DMS153 (cell line): ENCODE measurements around the gene TMCO6.
"Not testable (repeated sequence)": the region's sequence is repeated elsewhere in the genome, so short reads cannot be mapped to it uniquely, and the experiment has no call there.

ENCODE experiments used
- DNase-seq: peaks from one replicate; lab custom pipeline; 2025; lab: John Stamatoyannopoulos, UW

The TMCO6 gene

DNA sequence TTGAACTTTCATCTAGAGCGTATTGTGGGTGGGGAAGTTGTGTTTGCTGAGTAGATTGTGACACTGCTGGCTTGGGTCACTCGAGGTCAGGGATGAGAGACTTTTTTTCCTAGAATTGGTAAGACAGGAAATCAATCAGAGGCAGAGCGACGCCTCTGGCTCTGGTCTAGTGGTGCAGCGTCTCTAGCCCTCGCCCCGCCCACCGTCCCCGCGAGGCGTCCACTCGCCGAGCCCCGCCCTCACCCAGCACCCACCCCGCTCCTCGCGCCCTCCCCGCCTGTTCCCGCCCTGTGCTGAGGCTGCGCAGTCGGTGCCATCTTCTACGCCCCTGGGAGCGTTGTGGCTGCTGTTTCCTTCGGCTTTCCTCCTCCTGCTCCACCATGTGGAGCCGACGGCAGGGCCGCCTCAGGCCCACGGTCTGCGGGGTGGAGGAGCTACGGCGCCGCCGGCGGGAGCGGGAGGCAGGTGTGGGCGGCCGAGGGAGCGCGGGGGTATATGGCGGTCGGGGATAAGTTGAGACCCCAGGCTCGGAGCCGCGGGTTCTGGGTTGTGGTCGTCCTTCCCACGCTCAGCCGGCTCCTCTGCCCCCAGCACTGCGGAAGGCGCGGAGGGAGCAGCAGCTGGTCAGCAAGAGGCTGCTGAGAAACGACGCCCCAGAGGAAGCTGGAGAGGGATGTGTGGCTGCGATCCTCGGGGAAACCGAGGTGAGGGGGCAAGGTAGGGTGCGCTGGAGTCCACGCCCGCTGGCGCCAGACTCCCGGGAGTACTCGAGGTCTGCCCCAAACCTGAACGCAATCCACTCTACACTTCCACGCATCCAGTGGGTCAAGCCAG lies at the start of gene TMCO6:
Gene TMCO6, plus strand, starts transcription at position 304 of the 834 bp plus-strand sequence. Its CDS starts 77 bp downstream, at position 381.
- DNase-seq, result peak; percentile 73

DNA sequence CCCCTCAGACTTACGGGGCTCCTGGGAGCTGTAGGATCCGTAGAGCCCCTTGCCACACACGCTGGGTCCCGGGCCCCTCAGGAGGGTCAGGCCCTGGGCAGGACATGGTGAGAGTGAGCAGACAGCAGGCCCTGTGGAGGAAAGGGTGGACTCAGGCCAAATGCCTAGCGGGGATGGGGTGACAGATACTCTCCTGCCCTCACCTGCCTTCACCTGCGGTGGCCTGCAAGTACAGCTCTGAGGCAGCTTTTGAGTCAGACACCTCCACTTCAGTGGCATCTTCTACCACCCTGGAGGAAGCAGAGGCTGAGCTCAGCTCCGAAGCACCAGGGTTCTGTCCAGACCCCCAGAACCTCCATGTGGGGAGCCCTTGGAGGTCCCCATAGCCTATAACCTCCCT lies 48.4 kb upstream of the TMCO6 start:
- no peak for DNase-seq

DNA sequence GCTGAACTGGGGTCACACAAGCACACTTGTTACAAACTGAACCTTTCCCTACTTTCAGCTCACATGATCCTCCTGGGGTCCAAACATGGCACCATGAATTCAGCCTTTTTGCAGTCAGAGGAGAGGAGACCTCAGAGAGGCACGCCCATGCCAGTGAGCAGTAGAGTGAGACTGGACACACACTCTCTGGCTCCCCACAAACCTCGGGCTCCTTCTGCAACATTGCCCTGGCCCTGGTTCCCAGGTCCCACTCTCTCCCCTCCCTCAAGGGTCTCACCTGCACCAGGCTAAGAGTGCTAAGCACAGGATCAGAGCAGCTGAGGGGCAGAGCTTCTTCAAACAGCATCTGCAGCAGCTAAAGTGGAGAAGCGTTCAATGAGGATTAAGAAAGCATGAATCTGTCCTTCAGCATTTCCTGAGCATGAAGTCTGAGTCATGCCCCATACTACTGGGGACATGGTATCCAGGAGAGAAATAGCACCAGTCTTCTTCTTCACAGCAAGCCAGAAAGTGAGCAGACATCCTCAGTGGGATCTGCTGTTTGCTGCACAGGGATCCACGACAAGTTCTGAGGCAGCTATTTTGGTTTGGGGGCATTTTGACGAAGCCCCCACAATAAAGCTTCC lies 47.4 kb upstream of the TMCO6 start:
- DNase-seq, result no peak

DNA sequence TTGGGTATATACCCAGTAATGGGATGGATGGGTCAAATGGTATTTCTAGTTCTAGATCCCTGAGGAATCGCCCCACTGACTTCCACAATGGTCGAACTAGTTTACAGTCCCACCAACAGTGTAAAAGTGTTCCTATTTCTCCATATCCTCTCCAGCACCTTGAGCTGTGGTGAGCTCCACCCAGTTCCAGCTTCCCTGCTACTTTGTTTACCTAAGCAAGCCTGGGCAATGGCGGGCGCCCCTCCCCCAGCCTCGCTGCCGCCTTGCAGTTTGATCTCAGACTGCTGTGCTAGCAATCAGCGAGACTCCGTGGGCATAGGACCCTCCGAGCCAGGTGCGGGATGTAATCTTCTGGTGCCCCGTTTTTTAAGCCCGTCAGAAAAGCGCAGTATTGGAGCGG lies 46.2 kb upstream of the TMCO6 start:
- DNase-seq, result not testable (repeated sequence)

DNA sequence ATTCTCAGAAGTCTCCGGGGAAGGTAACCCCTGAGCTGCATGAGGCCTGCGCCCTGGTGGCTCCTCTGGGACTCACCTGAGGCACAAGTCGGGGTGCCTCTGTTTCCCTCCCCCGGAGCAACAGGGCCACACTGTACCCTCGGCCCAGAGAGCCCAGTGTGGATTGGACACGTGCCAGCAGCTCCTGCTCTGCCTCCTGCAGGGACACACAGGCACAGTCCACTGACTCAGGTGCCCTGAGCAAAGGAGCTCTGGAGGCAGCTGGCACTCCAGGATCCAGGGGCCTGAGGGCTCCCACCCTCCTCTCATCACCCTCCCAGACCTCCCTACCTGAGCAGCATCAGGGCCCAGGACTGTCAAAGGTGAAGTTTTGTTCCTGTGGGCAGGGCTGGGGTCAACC lies 45.1 kb upstream of the TMCO6 start:
- DNase-seq, result no peak

DNA sequence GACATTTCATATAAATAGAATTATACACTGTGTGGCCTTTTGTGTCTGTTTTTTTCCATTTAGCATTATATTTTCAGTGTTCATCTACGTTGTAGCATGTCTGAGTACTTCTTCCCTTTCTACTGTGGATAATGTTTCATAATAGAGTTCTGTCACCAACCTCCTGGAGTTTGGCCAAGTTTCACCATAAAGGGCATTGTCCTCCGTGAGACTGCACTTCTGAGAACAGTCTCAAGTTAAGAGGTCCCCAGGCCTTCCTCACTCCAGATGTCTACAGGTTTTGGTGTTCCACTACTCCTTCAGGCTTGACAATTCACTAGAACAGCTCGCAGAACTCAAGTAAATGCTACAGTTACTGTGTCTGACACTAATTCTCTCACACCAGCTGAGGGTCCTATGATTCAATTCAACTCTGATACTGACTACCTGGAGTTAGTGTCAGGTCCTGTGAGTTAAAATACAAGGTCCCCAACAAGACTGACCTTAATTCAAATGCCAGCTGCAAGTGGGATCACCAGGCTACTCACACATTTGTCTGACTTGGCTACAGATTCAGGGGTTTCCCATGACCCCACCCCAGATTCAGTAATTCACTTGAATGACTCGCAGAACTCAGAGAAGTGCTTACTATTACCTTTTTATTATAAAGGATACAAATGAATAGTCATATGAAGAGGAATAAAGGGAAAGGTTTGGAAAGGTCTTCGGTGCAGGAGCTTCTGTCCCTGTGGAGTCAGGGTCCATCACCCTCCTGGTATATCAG lies 43.5 kb upstream of the TMCO6 start:
- no peak for DNase-seq

DNA sequence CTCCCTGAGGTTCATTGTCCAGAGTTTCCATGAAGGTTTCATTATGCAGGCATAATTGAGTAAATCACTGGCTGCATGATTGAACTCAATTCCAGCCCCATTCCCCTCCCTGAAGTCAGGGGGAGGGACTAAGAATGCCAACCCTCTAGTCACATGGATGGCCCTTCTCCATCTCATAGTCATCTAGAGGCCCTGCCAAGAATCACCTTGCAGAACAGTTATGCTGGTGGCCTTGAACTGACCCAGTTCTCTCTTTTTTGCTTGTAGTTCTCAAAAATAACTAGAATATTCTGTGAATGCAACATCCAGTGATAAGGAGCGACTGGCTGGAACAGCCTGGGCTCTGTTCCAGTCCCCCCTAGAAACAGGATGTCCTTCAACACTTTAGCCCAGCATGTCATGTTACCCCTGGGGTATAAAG lies 42.9 kb upstream of the TMCO6 start:
- no peak for DNase-seq

DNA sequence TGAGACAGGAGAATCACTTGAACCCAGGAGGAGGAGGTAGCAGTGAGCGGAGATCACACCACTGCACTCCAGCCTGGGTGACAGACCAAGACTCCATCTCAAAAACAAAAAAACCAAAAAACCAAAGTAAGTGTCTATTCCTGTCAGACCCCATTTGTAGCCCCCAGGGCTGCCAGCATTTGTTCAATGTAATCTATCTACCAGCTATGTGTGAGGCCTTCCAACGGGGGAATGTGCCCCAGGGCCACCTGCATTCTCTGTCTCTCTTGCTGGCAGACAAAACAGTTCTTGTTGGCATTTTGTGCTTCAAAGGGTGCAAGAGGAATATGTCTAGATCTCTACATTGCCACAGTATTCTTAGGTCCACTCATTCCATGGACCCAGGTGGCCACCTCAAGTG lies 40.4 kb upstream of the TMCO6 start:
- no peak for DNase-seq

DNA sequence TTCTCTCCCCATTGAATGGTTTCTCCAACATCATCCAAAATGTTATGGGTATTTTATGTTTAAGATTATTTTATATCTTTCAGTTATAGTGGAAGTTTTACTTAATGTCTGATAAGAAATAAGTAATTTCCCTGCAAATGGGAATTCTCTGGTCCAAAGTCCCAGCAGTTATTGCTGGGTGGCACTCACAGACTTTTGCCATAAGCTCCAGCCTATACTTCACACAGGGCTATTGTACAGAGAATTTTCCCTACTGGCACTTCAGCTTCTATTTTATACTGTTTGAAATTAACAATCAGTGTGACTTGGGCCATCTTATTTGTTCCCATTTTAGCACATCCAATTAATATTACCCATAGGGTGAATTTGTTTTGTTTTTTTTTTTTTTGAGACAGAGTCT lies 39.2 kb upstream of the TMCO6 start:
- no peak for DNase-seq

DNA sequence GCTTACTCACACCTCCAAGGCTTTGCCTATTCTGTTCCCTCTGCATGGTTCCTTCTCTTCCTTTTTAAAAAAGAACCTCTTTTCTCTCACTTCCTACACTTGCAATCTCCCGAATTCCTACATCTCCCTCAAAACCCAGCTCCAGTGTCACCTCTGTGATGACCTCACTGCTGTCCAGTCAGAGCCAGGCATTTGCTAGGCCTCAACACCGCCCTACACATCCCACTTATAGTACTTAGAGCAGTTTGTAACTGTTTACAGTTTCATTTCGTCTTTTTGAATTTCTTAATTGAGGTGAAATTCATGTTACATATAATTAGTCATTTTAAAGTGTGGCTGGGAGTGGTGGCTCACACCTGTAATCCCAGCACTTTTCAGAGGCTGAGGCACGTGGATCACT lies 37.1 kb upstream of the TMCO6 start:
- DNase-seq, result no peak

DNA sequence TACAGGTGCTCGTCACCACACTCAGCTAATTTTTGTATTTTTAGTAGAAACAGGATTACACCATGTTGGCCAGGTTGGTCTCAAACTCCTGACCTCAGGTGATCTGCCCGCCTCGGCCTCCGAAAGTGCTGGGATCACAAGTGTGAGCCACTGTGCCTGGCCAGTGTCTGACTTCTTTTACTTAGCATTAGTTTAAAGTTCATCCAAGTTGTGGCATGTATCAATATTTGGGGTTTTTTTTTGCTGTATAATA lies 35.9 kb upstream of the TMCO6 start:
- DNase-seq, result not testable (repeated sequence)

DNA sequence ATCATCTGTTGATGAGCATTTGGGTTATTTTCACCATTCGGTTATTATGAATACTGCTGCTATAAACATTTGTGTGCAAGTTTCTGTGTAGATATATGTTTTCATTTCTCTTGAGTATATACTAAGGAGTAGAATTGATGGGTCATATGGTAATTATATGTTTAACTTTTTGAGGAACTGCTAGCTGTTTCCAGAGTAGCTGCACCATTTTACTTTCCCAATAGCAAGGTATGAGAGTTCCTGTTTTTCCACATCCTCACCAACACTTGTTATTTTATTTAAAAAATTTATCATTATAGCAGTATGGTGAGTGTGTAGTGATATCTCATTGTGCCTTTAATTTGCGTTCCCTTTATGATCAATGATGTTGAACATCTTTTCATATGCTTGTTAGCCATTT lies 35.5 kb upstream of the TMCO6 start:
- no peak for DNase-seq

DNA sequence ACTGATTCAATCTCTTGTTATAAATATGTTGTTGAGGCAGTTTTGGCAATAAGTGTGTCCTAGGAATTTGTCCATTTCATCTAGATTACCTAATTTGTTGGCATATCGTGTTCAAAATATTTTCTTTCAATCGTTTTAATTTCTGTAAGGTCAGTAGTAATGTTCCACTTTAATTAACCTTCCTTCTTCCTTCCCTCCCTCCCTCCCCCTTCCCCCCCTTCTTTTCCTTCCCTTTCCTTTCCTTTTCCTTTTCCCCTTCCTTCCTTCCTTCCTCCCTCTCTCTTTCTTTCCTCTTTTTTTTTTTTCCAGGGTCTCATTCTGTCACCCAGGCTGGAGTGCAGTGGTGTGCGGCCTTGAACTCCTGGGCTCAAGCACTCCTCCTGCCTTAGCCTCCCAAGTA lies 33.4 kb upstream of the TMCO6 start:
- no peak for DNase-seq

DNA sequence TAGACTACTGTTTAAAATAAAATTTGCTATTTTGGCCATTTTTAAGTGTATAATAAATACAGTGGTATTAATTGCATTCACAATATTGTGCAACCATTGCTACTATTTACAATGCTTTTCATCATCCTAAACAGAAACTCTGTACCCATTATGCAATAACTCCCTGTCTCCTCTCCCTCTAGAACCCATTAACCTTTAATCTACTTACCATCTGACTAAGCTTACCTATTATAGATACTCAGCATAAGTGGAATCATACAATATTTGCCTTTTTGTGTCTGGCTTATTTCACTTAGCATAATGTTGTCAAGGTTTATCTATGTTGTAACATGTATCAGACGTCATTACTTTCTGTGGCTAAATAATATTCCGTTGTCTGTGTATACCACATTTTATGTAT lies 32.2 kb upstream of the TMCO6 start:
- no peak for DNase-seq

DNA sequence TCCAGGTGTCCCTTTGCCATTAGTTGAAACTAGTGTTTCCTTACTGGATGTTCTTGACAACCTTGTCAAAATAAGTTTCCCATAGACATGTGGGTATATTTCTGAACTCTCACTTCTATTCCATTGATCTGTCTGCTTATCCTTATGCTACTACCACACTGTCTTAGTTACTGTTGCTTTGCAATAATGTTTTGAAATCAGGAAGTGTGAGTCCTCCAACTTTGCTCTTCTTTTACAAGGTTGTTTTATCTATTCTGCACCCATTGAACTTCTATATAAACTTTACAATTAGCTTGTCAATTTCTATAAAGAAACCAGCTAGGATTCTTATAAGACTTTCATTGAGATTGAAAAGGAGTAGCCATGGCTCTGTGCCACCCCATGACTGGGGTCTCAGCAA lies 30.5 kb upstream of the TMCO6 start:
- no peak for DNase-seq

DNA sequence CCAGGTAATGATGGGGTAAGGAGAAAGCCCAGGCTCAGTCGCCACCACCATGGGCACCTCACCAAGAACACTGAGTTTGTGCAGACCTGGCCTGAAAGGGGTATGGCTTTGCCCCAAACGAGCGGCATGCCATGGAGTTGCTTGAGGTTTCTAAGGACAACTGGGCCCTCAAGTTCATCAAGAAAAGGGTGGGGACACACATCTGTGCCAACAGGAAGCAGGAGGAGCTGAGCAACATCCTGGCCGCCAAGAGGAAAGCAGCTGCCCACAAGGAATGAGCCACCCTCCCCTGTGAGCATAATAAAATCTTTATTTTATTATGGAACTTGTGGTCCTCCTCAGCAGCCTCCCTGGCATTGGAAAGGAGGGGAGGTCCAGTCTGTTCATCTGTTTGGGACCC lies 30.1 kb upstream of the TMCO6 start:
- DNase-seq, result no peak

DNA sequence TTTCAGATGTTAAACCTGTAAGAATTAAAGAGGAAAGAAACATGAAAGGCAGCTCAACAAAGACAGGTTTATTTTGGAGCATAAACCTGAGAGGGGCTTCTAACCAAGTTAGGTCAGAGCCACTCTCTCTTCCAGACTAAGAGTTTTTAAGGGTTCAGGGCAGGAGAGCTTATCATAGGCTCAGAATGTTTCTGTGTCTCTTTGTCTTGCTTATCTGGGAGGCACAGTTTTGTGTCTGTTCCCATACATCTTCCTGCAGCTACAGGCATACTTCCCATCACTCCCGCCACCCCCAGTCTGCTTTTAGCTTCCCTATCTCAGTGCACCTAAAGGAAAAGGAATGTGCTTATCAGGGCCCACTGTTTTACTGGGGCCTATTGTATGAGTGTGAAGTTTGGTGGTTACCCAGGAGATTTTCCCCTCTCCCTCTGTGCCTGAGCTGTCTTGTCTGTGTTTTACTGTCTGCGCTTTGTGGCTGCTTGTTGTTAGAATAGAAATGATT lies 28.2 kb upstream of the TMCO6 start:
- DNase-seq, result no peak

DNA sequence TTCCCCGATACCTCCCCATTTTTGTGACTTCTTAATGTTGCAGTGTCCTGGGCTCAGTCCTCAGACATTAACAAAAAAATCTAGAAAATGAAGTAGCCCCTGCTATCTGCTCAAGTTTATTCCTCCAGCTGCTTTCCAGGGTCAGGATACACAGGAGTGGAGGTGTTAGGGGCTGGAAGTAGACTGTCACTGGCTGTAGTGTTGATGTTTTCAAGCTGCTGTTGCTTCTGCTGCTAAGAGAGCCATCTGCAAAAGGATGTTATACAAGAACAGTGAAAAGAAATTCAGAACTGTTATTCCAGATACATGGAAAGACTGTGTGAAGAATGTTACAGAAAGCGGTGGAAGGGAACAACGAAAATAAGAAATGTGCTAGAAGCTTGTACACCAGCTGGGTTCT lies 16.9 kb upstream of the TMCO6 start:
- no peak for DNase-seq

DNA sequence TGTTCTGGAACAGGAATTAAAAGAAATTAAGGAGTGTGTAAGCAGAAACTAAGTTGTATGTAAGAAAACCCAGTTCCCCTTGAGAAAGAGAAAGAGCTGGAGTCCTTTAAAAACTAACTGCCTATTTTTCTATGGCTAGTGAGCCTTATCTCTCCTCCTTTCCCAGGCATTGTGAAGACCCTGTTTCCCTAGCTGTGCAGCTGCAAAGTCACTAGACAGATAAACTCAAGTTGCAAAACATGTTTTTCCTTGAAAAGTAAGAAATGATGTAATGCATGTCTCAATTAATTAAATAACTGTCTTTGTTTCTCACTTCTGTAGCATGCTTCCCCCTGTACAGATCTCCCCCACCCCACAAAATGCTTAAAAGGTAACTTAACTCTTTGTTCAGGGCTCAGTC lies 16.2 kb upstream of the TMCO6 start:
- DNase-seq, result not testable (repeated sequence)

DNA sequence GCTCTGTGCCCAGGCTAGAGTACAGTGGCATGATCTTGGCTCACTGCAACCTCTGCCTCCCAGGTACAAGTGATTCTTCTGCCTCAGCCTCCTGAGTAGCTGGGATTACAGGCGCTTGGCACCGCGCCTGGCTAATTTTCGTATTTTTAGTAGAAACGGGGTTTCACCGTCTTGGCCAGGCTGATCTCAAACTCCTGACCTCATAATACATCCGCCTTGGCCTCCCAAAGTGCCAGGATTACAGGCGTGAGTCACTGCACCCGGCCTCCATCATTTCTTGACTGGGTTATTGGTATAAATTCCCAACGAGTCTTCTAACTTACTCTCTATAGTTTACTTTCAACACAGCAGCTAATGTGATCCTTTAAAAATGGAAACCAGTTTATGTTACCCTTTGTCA lies 14.4 kb upstream of the TMCO6 start:
- not testable (repeated sequence) for DNase-seq

DNA sequence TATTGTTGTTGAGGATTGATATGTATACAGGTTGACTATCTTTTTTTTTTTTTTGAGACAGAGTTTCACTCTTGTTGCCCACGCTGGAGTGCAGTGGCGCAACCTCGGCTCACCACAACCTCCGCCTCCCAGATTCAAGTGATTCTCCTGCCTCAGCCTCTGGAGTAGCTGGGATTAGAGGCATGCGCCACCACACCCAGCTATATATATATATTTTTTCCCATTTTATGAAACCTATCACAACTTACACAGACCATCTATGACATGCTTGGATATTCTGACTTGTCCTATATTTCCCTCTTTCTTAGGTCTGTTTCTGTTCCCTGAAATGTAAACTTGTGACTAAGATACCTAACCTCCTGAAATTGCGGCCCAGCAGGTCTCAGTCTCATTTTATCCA lies 11.3 kb upstream of the TMCO6 start:
- DNase-seq, result no peak

DNA sequence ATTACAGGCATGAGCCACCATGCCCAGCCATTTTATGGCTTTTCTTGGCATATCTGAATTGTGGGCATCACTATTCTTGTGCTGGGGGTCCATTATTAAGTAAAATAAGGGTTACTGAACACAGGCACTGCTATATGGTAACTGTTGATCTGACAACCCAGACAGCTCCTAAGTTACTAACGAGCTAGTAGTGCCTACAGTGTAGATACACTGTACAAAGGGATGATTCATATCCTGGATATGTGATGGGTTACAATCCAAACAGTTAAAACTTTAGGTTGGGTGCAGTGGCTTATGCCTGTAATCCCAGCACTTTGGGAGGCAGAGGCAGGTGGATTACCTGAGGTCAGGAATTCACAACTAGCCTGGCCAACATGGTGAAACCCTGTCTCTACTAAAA lies 10.5 kb upstream of the TMCO6 start:
- no peak for DNase-seq
